ENCODE data around the gene CCDC88B. TPM values are rescaled to one million over a fixed set of nuclear protein-coding genes. Genes with fewer than 3 reads are reported as not detected.

Gene CCDC88B
- total and polyA plus RNA-seq, 9 of the 15 experiments (the other 6 are each of a cell fraction or from before 2014, with no cell fraction given) = 0.13 to 18.1 (median 7.9) TPM

GRCh38 chr11:64305075-64305690 lies 34.8 kb upstream of the CCDC88B start, which contains the start of gene ESRRA:
Gene ESRRA, plus strand, starts transcription at chr11:64305524. Its CDS starts 1,656 bp downstream, at chr11:64307180.
- ChIA-PET CTCF (ENCODE audit: low intra/inter-chr PET ratio) (interaction anchor here (1.4 kb wide), 1 partner anchor 101 kb away, joined by 10 read pairs; no protein-coding TSS in a partner anchor), POLR2A (interaction anchor here (0.5 to 5.8 kb wide), 11 partner anchors 20 to 580 kb away, joined by 3 to 68 read pairs (median 4); partner anchors contain the start of genes BAD, FERMT3 and PPP1R14B)
- FAIRE-seq = peak; percentile 96
- WGBS (ENCODE audit: insufficient coverage, low coverage, missing lambda C conversion rate) = 0% methylated on average over 32 of the region's 81 CpGs
- ATAC-seq = peak; percentile 83
- Histone ChIP-seq H3K9me3 (replicated peaks; ENCODE audit: control insufficient read depth, insufficient read depth, low read depth, low read length) (no peaks in the 10 kb centered on the region), H3K9ac (ENCODE audit: insufficient read depth in 1 of 2, low read depth in 2 of 2, low read length in 2 of 2) (peak within 1 kb of the TSS; percentile 98 to 100), H3K4me2 (ENCODE audit: insufficient read depth, low read length) (peak within 1 kb of the TSS; percentile 100), H3K27ac (ENCODE audit: extremely low read depth, low read depth, low read length) (peak within 1 kb of the TSS; percentile 100), H3K4me1 (replicated peaks in 1 of 2; ENCODE audit: control insufficient read depth in 2 of 2, insufficient read depth in 2 of 2, low read length in 2 of 2) (peaks cover 32 to 46% of the 10 kb centered on the region in 2 experiments), H2AFZ (ENCODE audit: low read depth, low read length) (peak within 1 kb of the TSS; percentile 93), H3K36me3 (ENCODE audit: control insufficient read depth, insufficient read depth, low read length) (peaks cover 25% of the 10 kb centered on the region; the same call in 2 of the 3 replicates), H3K4me3 (peak within 1 kb of the TSS; percentile 93), H3K27me3 (ENCODE audit: control insufficient read depth in 2 of 2, insufficient read depth in 2 of 2, low read length in 2 of 2) (no peaks in the 10 kb centered on the region), H3K9me1 (ENCODE audit: control insufficient read depth, insufficient read depth, low read length) (peaks cover 5% of the 10 kb centered on the region), H3K79me2 (ENCODE audit: control insufficient read depth, insufficient read depth, low read length) (peaks cover 43% of the 10 kb centered on the region), H4K20me1 (replicated peaks; ENCODE audit: control insufficient read depth, insufficient read depth, low read length) (no peaks in the 10 kb centered on the region; the same call in 1 of the 2 replicates)
- intact Hi-C loops (cut with micrococcal nuclease) = loop anchor here (2.0 to 10.0 kb wide), 4 partner anchors 34 to 470 kb away; partner anchors contain the start of genes FKBP2, MARK2 and PPP1R14B
- DNase-seq (ENCODE audit: extremely low read depth in 1 of 4, low spot score in 3 of 4) = peak; percentile 95 to 99 (median 98)
- in situ Hi-C loops (cut with MboI) = no loop called here
- no TSS peak for BruUV-seq (replicated peaks)
- TF ChIP-seq MAFF (IDR thresholded peaks at IDR 0.05; ENCODE audit: low read length) (no peak), ZNF436 (CRISPR knock-in tag; IDR thresholded peaks at IDR 0.05) (no peak), KLF13 (tag; IDR thresholded peaks at IDR 0.05; ENCODE audit: borderline replicate concordance, low read depth) (no peak), ZNF263 (CRISPR knock-in tag; IDR thresholded peaks at IDR 0.05; ENCODE audit: borderline replicate concordance) (no peak), TFAM (CRISPR knock-in tag; conservative IDR thresholded peaks at IDR 0.05) (no peak), ATF2 (CRISPR knock-in tag; IDR thresholded peaks at IDR 0.05) (no peak), FOSL1 (tag; conservative IDR thresholded peaks at IDR 0.05) (no peak), ZNF165 (CRISPR knock-in tag; IDR thresholded peaks at IDR 0.05; ENCODE audit: borderline replicate concordance) (no peak), ZBTB12 (CRISPR knock-in tag; IDR thresholded peaks at IDR 0.05) (no peak), ZNF586 (CRISPR knock-in tag; conservative IDR thresholded peaks at IDR 0.05) (no peak), ARID3A (IDR thresholded peaks at IDR 0.05; ENCODE audit: borderline replicate concordance, low read depth, low read length) (no peak), TARDBP (IDR thresholded peaks at IDR 0.05) (no peak), HBP1 (CRISPR knock-in tag; IDR thresholded peaks at IDR 0.05) (no peak), HDAC8 (tag; IDR thresholded peaks at IDR 0.05) (no peak), ATF1 (CRISPR knock-in tag; IDR thresholded peaks at IDR 0.05) (no peak), ATF1 (tag; IDR thresholded peaks at IDR 0.05) (no peak)
